A673 (cell line): ENCODE data around the gene LRR1. TPM values are rescaled to one million over a fixed set of nuclear protein-coding genes. Genes with fewer than 3 reads are reported as not detected.

Source experiments
- BruUV-seq: library from RNA; stranded (reverse); fragments of 400-500 nt; replicated peaks from 2 replicates; lab custom pipeline; 2021; lab: Mats Ljungman, UMichigan
- CTCF ChIA-PET: fragments of 300-600 bp; sonication (Branson Sonifier 250); formaldehyde crosslinking; loops from one replicate; lab custom pipeline; 2022; ENCODE audit warnings: antibody characterized with exemption; lab: Charles Lee
- POLR2A ChIA-PET: fragments of 300-600 bp; sonication (Branson Sonifier 250); formaldehyde crosslinking; loops from one replicate; lab custom pipeline; 2022; ENCODE audit warnings: antibody characterized with exemption; ENCODE audit not compliant: low non-redundant PET; lab: Charles Lee
- DNase-seq: peaks from one replicate; pipeline ENCODE4 v3.0.0-alpha.2; 2015; ENCODE audit warnings: low spot score
- H3K27ac ChIP-seq: fragments of 200-600 bp; sonication (generic); 2 replicates; pipeline ENCODE4 v1.5.1; 2016; ENCODE audit warnings: mixed run types, low read depth, mild to moderate bottlenecking, mixed read lengths, antibody characterized with exemption, low read length; ENCODE audit not compliant: poor library complexity, severe bottlenecking
- H3K27me3 ChIP-seq: fragments of 200-600 bp; sonication (generic); replicated peaks from 2 replicates; pipeline ENCODE4 v1.6.1; 2017; ENCODE audit warnings: mixed run types, low read depth, mild to moderate bottlenecking, mixed read lengths, antibody characterized with exemption, low read length; ENCODE audit not compliant: insufficient read depth, poor library complexity
- H3K36me3 ChIP-seq: fragments of 200-600 bp; sonication (generic); 2 replicates; pipeline ENCODE4 v1.6.1; 2016; ENCODE audit warnings: mixed run types, mild to moderate bottlenecking, mixed read lengths, antibody characterized with exemption, low read length; ENCODE audit not compliant: insufficient read depth, poor library complexity, severe bottlenecking
- H3K4me1 ChIP-seq: fragments of 200-600 bp; sonication (generic); 2 replicates; pipeline ENCODE4 v1.6.1; 2017; ENCODE audit warnings: mixed run types, mild to moderate bottlenecking, mixed read lengths, antibody characterized with exemption, low read length; ENCODE audit not compliant: insufficient read depth, poor library complexity, severe bottlenecking
- H3K4me3 ChIP-seq: fragments of 200-600 bp; sonication (generic); 2 replicates; pipeline ENCODE4 v1.5.1; 2016; ENCODE audit warnings: low read depth, mixed run types, mild to moderate bottlenecking, mixed read lengths, low read length; ENCODE audit not compliant: poor library complexity, severe bottlenecking
- H3K9me3 ChIP-seq: fragments of 200-600 bp; sonication (generic); 2 replicates; pipeline ENCODE4 v1.6.1; 2016; ENCODE audit warnings: mixed run types, low read depth, mild to moderate bottlenecking, mixed read lengths, antibody characterized with exemption, low read length; ENCODE audit not compliant: poor library complexity, severe bottlenecking
- EZH2 ChIP-seq: fragments of 200-600 bp; sonication (generic); IDR thresholded peaks from 2 replicates; pipeline ENCODE4 v1.6.1; 2017; ENCODE audit warnings: borderline replicate concordance, low read depth, mild to moderate bottlenecking, mixed read lengths, antibody characterized with exemption, low read length; ENCODE audit not compliant: poor library complexity, severe bottlenecking
- intact Hi-C: fragments of 100-400 bp; cut with micrococcal nuclease; formaldehyde crosslinking; loops from one replicate; pipeline ENCODE4 v1.10.0; 2022; ENCODE audit not compliant: unreplicated experiment
- total RNA-seq: library from RNA; stranded (reverse); gene quantifications from 2 replicates; pipeline ENCODE4 v1.2.3, GENCODE V29; 2021
- TF ChIP-seq, protein P1 (sequence below): fragments of 300-800, 200-600 bp; sonication (generic); conservative IDR thresholded peaks from 2 replicates; pipeline ENCODE4 v1.5.1; 2017; ENCODE audit warnings: low read depth, mild to moderate bottlenecking, antibody characterized with exemption, low read length, moderate library complexity, mixed read lengths

Gene LRR1
- total RNA-seq, 1 experiment from 2014 or later = 49.2 TPM

GRCh38 chr14:49607583-49607982, 8.8 kb downstream of the LRR1 start:
- DNase-seq = no peak
- TF ChIP-seq, protein P1, sequence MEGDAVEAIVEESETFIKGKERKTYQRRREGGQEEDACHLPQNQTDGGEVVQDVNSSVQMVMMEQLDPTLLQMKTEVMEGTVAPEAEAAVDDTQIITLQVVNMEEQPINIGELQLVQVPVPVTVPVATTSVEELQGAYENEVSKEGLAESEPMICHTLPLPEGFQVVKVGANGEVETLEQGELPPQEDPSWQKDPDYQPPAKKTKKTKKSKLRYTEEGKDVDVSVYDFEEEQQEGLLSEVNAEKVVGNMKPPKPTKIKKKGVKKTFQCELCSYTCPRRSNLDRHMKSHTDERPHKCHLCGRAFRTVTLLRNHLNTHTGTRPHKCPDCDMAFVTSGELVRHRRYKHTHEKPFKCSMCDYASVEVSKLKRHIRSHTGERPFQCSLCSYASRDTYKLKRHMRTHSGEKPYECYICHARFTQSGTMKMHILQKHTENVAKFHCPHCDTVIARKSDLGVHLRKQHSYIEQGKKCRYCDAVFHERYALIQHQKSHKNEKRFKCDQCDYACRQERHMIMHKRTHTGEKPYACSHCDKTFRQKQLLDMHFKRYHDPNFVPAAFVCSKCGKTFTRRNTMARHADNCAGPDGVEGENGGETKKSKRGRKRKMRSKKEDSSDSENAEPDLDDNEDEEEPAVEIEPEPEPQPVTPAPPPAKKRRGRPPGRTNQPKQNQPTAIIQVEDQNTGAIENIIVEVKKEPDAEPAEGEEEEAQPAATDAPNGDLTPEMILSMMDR = no peak
- no peak for TF ChIP-seq EZH2
- BruUV-seq = no TSS peak
- ChIA-PET CTCF (no interaction called here), POLR2A (no interaction called here)
- Histone ChIP-seq H3K9me3 (no peaks in the 10 kb centered on the region), H3K27ac (no peak overlapping the region), H3K4me1 (no peaks in the 10 kb centered on the region), H3K27me3 (no peaks in the 10 kb centered on the region), H3K36me3 (peaks cover 30% of the 10 kb centered on the region), H3K4me3 (no peak overlapping the region)
- intact Hi-C loops = no loop called here

DNA sequence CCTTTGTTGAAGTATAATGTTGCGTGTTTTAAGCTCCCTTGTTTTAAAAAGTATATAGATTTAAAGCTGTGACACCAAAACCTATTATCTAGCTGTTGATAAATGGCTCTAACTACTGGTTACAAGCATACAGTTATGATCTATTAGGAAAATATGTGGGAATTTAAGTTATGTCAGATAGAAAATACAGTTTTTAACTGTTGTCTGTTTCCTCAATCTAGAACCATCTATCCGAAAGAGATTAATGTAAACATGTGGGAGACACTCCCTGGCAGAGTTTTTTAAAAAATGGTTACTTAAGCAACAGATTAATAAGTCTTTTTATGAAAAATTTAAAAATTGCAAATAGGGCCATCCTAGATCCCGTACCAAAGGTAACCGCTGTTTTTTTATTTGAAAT, 13.5 kb downstream of the LRR1 start:
- Histone ChIP-seq H3K27me3 (no peaks in the 10 kb centered on the region), H3K9me3 (no peaks in the 10 kb centered on the region), H3K4me1 (no peaks in the 10 kb centered on the region), H3K27ac (no peak overlapping the region), H3K36me3 (peaks cover 34% of the 10 kb centered on the region), H3K4me3 (no peak overlapping the region)
- POLR2A ChIA-PET = no interaction called here
- no peak for TF ChIP-seq EZH2
- TF ChIP-seq, protein P1 = no peak
- DNase-seq = no peak
- BruUV-seq = no TSS peak
- intact Hi-C loops = no loop called here
- CTCF ChIA-PET = no interaction called here

DNA sequence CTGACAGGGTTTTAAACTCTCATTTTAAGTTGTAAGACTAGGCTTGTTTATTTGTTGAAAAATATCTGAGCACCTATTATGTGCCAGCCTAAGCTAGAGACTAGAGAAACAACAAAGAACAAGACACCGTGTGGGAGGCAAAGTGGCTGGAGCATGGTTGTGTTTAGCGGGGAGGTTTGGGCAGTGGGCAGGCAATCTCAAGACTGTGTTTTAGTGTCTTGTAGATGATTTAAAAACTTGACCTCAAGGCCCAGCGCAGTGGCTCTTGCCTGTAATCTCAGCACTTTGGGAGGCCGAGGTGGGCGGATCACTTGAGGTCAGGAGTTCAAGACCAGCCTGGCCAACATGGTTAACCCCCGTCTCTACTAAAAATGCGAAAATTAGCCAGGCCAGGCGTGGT, 13.9 kb downstream of the LRR1 start:
- peaks cover 34% of the 10 kb centered on the region for H3K36me3 ChIP-seq
- no peaks in the 10 kb centered on the region for H3K4me1 ChIP-seq
- no TSS peak for BruUV-seq
- no peaks in the 10 kb centered on the region for H3K27me3 ChIP-seq
- intact Hi-C loops = no loop called here
- DNase-seq = no peak
- CTCF ChIA-PET = no interaction called here
- H3K27ac ChIP-seq = no peak overlapping the region
- TF ChIP-seq EZH2 = no peak
- TF ChIP-seq, protein P1 = no peak
- POLR2A ChIA-PET = no interaction called here
- H3K9me3 ChIP-seq = no peaks in the 10 kb centered on the region
- no peak overlapping the region for H3K4me3 ChIP-seq
